Body of pancreas (tissue), 4 donors: ENCODE measurements around the gene LRRC2. TPM values are rescaled to one million over a fixed set of nuclear protein-coding genes. Genes with fewer than 3 reads are reported as not detected.
"Not testable (repeated sequence)": the region's sequence is repeated elsewhere in the genome, so short reads cannot be mapped to it uniquely, and the experiment has no call there.

Experiments
- ATAC-seq: fragments of 150-250 bp; one replicate; pipeline ENCODE4 v1.9.1; 2016
- DNase-seq, 4 donors: peaks; one replicate each; pipeline ENCODE4 v3.0.0-alpha.2; 2019
- H3K27ac ChIP-seq, 4 donors: fragments of 200-600 bp; sonication (generic); 1 replicate in 3 of 4; 2 replicates in 1 of 4; pipeline versions ENCODE4 v1.5.1 to v1.6.1; 2016 to 2019; ENCODE audit warnings: mild to moderate bottlenecking in 1 of 4, mixed read lengths in 1 of 4, moderate library complexity in 1 of 4
- H3K27me3 ChIP-seq, 2 donors: fragments of 200-600 bp; sonication (generic); one replicate each; pipeline ENCODE4 v1.6.0; 2016; ENCODE audit warnings: mild to moderate bottlenecking in 1 of 2
- H3K36me3 ChIP-seq, 2 donors: fragments of 200-600 bp; sonication (generic); replicated peaks in 1 of 2; 2 replicates each; pipeline ENCODE4 v1.5.1; 2016; ENCODE audit warnings: low read depth in 2 of 2; ENCODE audit not compliant: insufficient read depth in 1 of 2
- H3K4me1 ChIP-seq: fragments of 200-600 bp; sonication (generic); one replicate; pipeline ENCODE4 v1.6.0; 2016
- H3K4me3 ChIP-seq, 2 donors: fragments of 200-600 bp; sonication (generic); 1 replicate in 1 of 2; 2 replicates in 1 of 2; pipeline ENCODE4 v1.5.1; 2016 to 2019
- H3K9me3 ChIP-seq, 3 donors: fragments of 200-600 bp; sonication (generic); 1 replicate in 2 of 3; 2 replicates in 1 of 3; pipeline ENCODE4 v1.5.1; 2016
- POLR2A ChIP-seq, 3 donors: fragments of 450-650 bp; IDR thresholded peaks; one replicate each; pipeline ENCODE4 v1.6.1; 2016; ENCODE audit warnings: antibody characterized with exemption in 3 of 3, mild to moderate bottlenecking in 2 of 3
- WGBS, 2 donors: methylation state at CpG; one replicate each; pipeline ENCODE4 v1.1.5; 2017; 5-methylcytosine and 5-hydroxymethylcytosine counted together
- intact Hi-C: fragments of 100-400 bp; cut with DNase I; formaldehyde crosslinking; loops from one replicate; pipeline ENCODE4 v1.15.1; 2023
- total RNA-seq, 2 donors: library from RNA; depleted of rRNA; stranded (reverse); fragments of >200 nt; gene quantifications; one replicate each; pipeline ENCODE4 v1.1.0, GENCODE V29; 2016
- TF ChIP-seq, protein P1 (sequence below), 7 experiments: fragments of 450-650 bp in 4 of 7; fragments of 200-600 bp in 3 of 7; sonication (generic) in 3 of 7; IDR thresholded peaks; one replicate each; pipeline ENCODE4 v1.5.1; 2016 to 2019; ENCODE audit warnings: antibody characterized with exemption in 7 of 7

The LRRC2 gene
- total RNA-seq, 2 donors from 2014 or later = 1.8 to 2.3 TPM

DNA sequence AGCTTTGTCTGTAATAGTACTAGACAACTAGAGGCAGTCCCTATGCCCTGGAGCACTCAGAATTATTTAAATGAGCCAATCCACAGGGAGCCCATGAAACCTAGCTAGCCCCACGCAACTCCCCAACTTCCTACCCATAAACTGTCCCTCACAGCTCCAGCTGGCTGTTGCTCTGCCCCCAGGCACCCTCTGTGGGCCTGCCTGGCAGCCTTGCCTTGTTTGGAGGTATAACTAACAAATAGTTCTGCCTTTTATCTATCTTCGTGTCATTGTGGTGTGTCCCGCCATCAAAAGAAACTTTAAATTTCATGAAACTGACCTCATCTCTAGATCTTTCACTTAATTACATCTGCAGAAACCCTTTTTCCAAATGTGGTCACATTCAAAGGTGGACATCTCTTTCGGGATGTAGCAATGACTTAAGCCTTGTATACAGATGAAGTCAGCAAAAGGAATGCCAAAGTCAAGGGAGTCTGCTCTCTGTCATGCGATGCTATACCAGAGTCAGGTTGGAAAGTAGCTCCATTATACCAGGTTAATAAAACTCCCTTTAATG lies 70.1 kb downstream of the LRRC2 start:
- ATAC-seq = no peak
- TF ChIP-seq, protein P1, sequence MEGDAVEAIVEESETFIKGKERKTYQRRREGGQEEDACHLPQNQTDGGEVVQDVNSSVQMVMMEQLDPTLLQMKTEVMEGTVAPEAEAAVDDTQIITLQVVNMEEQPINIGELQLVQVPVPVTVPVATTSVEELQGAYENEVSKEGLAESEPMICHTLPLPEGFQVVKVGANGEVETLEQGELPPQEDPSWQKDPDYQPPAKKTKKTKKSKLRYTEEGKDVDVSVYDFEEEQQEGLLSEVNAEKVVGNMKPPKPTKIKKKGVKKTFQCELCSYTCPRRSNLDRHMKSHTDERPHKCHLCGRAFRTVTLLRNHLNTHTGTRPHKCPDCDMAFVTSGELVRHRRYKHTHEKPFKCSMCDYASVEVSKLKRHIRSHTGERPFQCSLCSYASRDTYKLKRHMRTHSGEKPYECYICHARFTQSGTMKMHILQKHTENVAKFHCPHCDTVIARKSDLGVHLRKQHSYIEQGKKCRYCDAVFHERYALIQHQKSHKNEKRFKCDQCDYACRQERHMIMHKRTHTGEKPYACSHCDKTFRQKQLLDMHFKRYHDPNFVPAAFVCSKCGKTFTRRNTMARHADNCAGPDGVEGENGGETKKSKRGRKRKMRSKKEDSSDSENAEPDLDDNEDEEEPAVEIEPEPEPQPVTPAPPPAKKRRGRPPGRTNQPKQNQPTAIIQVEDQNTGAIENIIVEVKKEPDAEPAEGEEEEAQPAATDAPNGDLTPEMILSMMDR (IDR thresholded peaks at IDR 0.05) = no peak
- TF ChIP-seq POLR2A (IDR thresholded peaks at IDR 0.05) = no peak
- H3K27ac ChIP-seq = no peak overlapping the region

DNA sequence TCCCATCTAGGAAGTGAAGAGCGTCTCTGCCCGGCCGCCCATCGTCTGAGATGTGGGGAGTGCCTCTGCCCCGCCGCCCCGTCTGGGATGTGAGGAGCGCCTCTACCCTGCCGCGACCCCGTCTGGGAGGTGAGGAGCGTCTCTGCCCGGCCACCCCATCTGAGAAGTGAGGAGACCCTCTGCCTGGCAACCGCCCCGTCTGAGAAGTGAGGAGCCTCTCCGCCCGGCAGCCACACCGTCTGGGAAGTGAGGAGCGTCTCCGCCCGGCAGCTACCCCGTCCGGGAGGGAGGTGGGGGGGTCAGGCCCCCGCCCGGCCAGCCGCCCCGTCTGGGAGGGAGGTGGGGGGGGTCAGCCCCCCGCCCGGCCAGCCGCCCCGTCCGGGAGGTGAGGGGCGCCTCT lies 71.6 kb downstream of the LRRC2 start:
- not testable (repeated sequence) for ATAC-seq

More for the DNA sequence above, 70.1 kb downstream of the LRRC2 start:
- intact Hi-C loops = loop anchor here (10.0 kb wide), 1 partner anchor 59 kb away; no protein-coding TSS in a partner anchor
- no peaks in the 10 kb centered on the region for H3K27me3 ChIP-seq
- H3K4me3 ChIP-seq = no peak overlapping the region
- DNase-seq = no peak
- H3K9me3 ChIP-seq = no peaks in the 10 kb centered on the region
- WGBS, 2 donors = 88 to 90% methylated on average over 5 of the region's 5 CpGs
- H3K4me1 ChIP-seq = peaks cover 9% of the 10 kb centered on the region
- H3K36me3 ChIP-seq = no peaks in the 10 kb centered on the region

DNA sequence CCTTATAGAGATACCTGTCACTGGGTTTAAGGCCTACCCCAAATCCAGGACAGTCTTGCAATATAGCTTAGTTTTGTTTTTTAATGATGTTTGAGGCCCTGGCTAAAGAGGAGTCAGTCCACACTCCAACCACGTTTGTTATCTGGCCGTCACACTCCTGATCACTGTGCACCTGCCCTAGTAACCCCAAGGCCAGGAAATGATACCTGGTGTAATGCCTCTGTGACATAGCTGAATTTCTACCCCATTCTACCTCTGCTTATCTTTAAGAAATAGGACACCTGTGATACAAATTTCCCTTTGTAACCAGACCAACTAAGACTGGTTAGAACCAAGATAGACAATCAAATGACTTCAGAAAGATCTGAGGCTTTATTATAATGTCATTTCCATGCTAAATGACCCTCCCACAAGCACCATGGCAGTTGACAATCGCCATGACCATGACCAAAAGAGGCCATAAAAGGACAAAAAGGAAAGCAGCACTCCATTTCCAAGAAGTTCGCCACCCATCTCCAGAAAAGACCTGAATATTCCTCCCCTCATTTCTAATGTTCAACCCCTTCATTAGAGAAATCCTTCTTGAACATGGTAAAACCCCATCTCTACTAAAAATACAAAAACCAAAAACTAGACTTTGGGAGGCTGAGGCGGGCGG lies 73.1 kb downstream of the LRRC2 start:
- intact Hi-C loops = loop anchor here (5.0 to 10.0 kb wide), 2 partner anchors 62 to 139 kb away; no protein-coding TSS in a partner anchor
- no peak for ATAC-seq

More for the DNA sequence above, 71.6 kb downstream of the LRRC2 start:
- intact Hi-C loops = loop anchor here (5.0 to 10.0 kb wide), 2 partner anchors 60 to 138 kb away; no protein-coding TSS in a partner anchor
- not testable (repeated sequence) for H3K27ac ChIP-seq, H3K27me3 ChIP-seq, H3K4me3 ChIP-seq, H3K9me3 ChIP-seq, H3K36me3 ChIP-seq, DNase-seq
- peaks cover 15% of the 10 kb centered on the region for H3K4me1 ChIP-seq
- 98% methylated on average over 14 of the region's 33 CpGs; no CpG with 5 or more reads in 1 of the 2 donors for WGBS, 2 donors

GRCh38 chr3:46491089-46492070 lies 74.7 kb downstream of the LRRC2 start:
- peak overlapping the region in 3 of 4 donors; percentile 15 to 73 (median 58) for H3K27ac ChIP-seq
- peaks cover 25% of the 10 kb centered on the region for H3K4me1 ChIP-seq
- H3K36me3 ChIP-seq = no peaks in the 10 kb centered on the region
- TF ChIP-seq, protein P1 (IDR thresholded peaks at IDR 0.05) = peak in 1 of 7 experiments; percentile 26
- peak in 2 of 3 donors; percentile 35 to 50 for TF ChIP-seq POLR2A (IDR thresholded peaks at IDR 0.05)
- H3K27me3 ChIP-seq = no peaks in the 10 kb centered on the region
- ATAC-seq (peak; percentile 82), DNase-seq (peak; percentile 76 to 82 (median 80))
- intact Hi-C loops = loop anchor here (5.0 to 10.0 kb wide), 2 partner anchors 63 to 141 kb away; no protein-coding TSS in a partner anchor
- 36 to 41% methylated on average over 11 of the region's 11 CpGs for WGBS, 2 donors
- H3K4me3 ChIP-seq = no peak overlapping the region
- no peaks in the 10 kb centered on the region for H3K9me3 ChIP-seq

More for the DNA sequence above, 73.1 kb downstream of the LRRC2 start:
- H3K27ac ChIP-seq = no peak overlapping the region
- no peaks in the 10 kb centered on the region for H3K27me3 ChIP-seq
- peaks cover 25% of the 10 kb centered on the region for H3K4me1 ChIP-seq
- no peaks in the 10 kb centered on the region for H3K9me3 ChIP-seq
- H3K36me3 ChIP-seq = no peaks in the 10 kb centered on the region
- TF ChIP-seq, protein P1 (IDR thresholded peaks at IDR 0.05) = no peak
- no peak for TF ChIP-seq POLR2A (IDR thresholded peaks at IDR 0.05)
- 76 to 78% methylated on average over 6 of the region's 6 CpGs for WGBS, 2 donors
- no peak overlapping the region for H3K4me3 ChIP-seq
- no peak for DNase-seq
